H1 (cell line): ENCODE measurements around the gene YPEL5. TPM values are rescaled to one million over a fixed set of nuclear protein-coding genes. Genes with fewer than 3 reads are reported as not detected.

ENCODE experiments used
- CTCF ChIA-PET: fragments of 300-600 bp; sonication (Branson Sonifier 250); formaldehyde crosslinking; loops from one replicate; lab custom pipeline; 2021; ENCODE audit not compliant: partially characterized antibody; lab: Charles Lee
- POLR2A ChIA-PET: fragments of 300-600 bp; sonication (Branson Sonifier 250); formaldehyde crosslinking; loops from one replicate; lab custom pipeline; 2021; ENCODE audit warnings: inconsistent platforms; ENCODE audit not compliant: partially characterized antibody; lab: Charles Lee
- DNase-seq, 2 experiments: peaks; one replicate each; pipeline versions ENCODE4 v3.0.0 to v3.0.0-alpha.2; 2010 to 2022; ENCODE audit warnings: low spot score in 2 of 2, low read depth in 1 of 2, mixed read lengths in 1 of 2
- FAIRE-seq: peaks from 2 replicates; lab custom pipeline; 2011; peaks lifted over from hg19 to GRCh38; lab: Jason Lieb, UNC
- H2AFZ ChIP-seq: 2 replicates; pipeline ENCODE4 v1.8.1; 2012; ENCODE audit warnings: low read length, inconsistent platforms
- H2AK5ac ChIP-seq: 2 replicates; pipeline ENCODE4 v1.6.1; 2013; ENCODE audit warnings: low read depth, low read length
- H2BK120ac ChIP-seq: replicated peaks from 2 replicates; pipeline ENCODE3; 2013; ENCODE audit warnings: low read depth, low read length, inconsistent platforms
- H2BK12ac ChIP-seq: 2 replicates; pipeline ENCODE4 v1.6.1; 2013; ENCODE audit warnings: low read depth, low read length
- H2BK15ac ChIP-seq: 2 replicates; pipeline ENCODE4 v1.6.1; 2013; ENCODE audit warnings: low read length
- H2BK20ac ChIP-seq: 2 replicates; pipeline ENCODE4 v1.6.1; 2013; ENCODE audit warnings: low read length
- H2BK5ac ChIP-seq: 2 replicates; pipeline ENCODE4 v1.6.1; 2013; ENCODE audit warnings: low read depth, low read length
- H3K14ac ChIP-seq: 2 replicates; pipeline ENCODE4 v1.6.1; 2013; ENCODE audit warnings: inconsistent platforms; ENCODE audit not compliant: insufficient read length
- H3K18ac ChIP-seq: 2 replicates; pipeline ENCODE4 v1.6.1; 2013; ENCODE audit warnings: low read length; ENCODE audit errors: extremely low read depth
- H3K23ac ChIP-seq: 2 replicates; pipeline ENCODE4 v1.6.1; 2013; ENCODE audit warnings: inconsistent platforms; ENCODE audit not compliant: insufficient read length
- H3K23me2 ChIP-seq: 2 replicates; pipeline ENCODE4 v1.6.1; 2013; ENCODE audit warnings: low read depth, low read length
- H3K27ac ChIP-seq: 2 replicates; pipeline ENCODE4 v1.6.1; 2011; ENCODE audit warnings: low read depth, low read length, inconsistent platforms
- H3K27me3 ChIP-seq, 4 experiments: replicated peaks in 1 of 4; 1 replicate in 1 of 4; 2 replicates in 3 of 4; pipeline versions ENCODE4 v1.6.1 to v1.8.1; 2011 to 2013; ENCODE audit warnings: low read length in 3 of 4, mild to moderate bottlenecking in 3 of 4, inconsistent platforms in 2 of 4, mixed read lengths in 2 of 4, moderate library complexity in 1 of 4; ENCODE audit not compliant: control insufficient read depth in 3 of 4, insufficient read depth in 3 of 4; ENCODE audit errors: extremely low read depth in 1 of 4
- H3K36me3 ChIP-seq, 4 experiments: 2 replicates each; pipeline versions ENCODE4 v1.6.1 to v1.8.1; 2011 to 2013; ENCODE audit warnings: mild to moderate bottlenecking in 4 of 4, low read length in 3 of 4, moderate library complexity in 2 of 4, control low read depth in 1 of 4, inconsistent platforms in 1 of 4; ENCODE audit not compliant: insufficient read depth in 4 of 4, control insufficient read depth in 2 of 4
- H3K4ac ChIP-seq: replicated peaks from 2 replicates; pipeline ENCODE3; 2013; ENCODE audit warnings: low read length, low read depth, mixed read lengths, inconsistent platforms; ENCODE audit not compliant: insufficient read length
- H3K4me1 ChIP-seq, 4 experiments: replicated peaks in 1 of 4; 1 replicate in 1 of 4; 2 replicates in 3 of 4; pipeline versions ENCODE4 v1.6.1 to v1.8.1; 2011 to 2013; ENCODE audit warnings: low read length in 3 of 4, inconsistent platforms in 2 of 4, mixed read lengths in 1 of 4; ENCODE audit not compliant: insufficient read depth in 4 of 4, control insufficient read depth in 3 of 4
- H3K4me2 ChIP-seq, 2 experiments: 2 replicates each; pipeline versions ENCODE4 v1.6.1 to v1.8.1; 2011 to 2013; ENCODE audit warnings: low read depth in 2 of 2, low read length in 2 of 2, control low read depth in 1 of 2, inconsistent platforms in 1 of 2, mild to moderate bottlenecking in 1 of 2; ENCODE audit not compliant: insufficient read depth in 1 of 2
- H3K4me3 ChIP-seq, 4 experiments: fragments of 200-600, 300-600 bp in 1 of 4; sonication (generic), shearing (Covaris generic), sonication (Bioruptor Twin) in 1 of 4; 2 replicates each; pipeline versions ENCODE4 v1.5.1 to v1.8.1; 2011 to 2016; ENCODE audit warnings: low read length in 4 of 4, low read depth in 3 of 4, control low read depth in 2 of 4, inconsistent platforms in 2 of 4, mild to moderate bottlenecking in 2 of 4, mixed read lengths in 1 of 4, moderate library complexity in 1 of 4; ENCODE audit not compliant: insufficient read depth in 2 of 4; ENCODE audit errors: extremely low read depth in 1 of 4
- H3K56ac ChIP-seq: replicated peaks from 2 replicates; pipeline ENCODE3; 2013; ENCODE audit warnings: low read depth, mild to moderate bottlenecking, mixed read lengths, low read length, inconsistent platforms; ENCODE audit not compliant: insufficient read length
- H3K79me1 ChIP-seq: 2 replicates; pipeline ENCODE4 v1.6.1; 2013; ENCODE audit warnings: low read depth, low read length, control low read depth
- H3K79me2 ChIP-seq, 2 experiments: 2 replicates each; pipeline versions ENCODE4 v1.6.1 to v1.8.1; 2012 to 2013; ENCODE audit warnings: low read length in 2 of 2, mild to moderate bottlenecking in 2 of 2, inconsistent platforms in 1 of 2; ENCODE audit not compliant: insufficient read depth in 2 of 2, control insufficient read depth in 1 of 2
- H3K9ac ChIP-seq, 4 experiments: replicated peaks in 1 of 4; 1 replicate in 1 of 4; 2 replicates in 3 of 4; pipeline versions ENCODE4 v1.6.1 to v1.8.1; 2011 to 2013; ENCODE audit warnings: low read depth in 3 of 4, low read length in 3 of 4, control low read depth in 2 of 4, mild to moderate bottlenecking in 2 of 4, moderate library complexity in 2 of 4, inconsistent platforms in 1 of 4; ENCODE audit errors: extremely low read depth in 1 of 4
- H3K9me3 ChIP-seq, 2 experiments: 2 replicates each; pipeline versions ENCODE4 v1.6.1 to v1.8.1; 2012 to 2013; ENCODE audit warnings: mild to moderate bottlenecking in 2 of 2, moderate library complexity in 2 of 2, control low read depth in 1 of 2, inconsistent platforms in 1 of 2, low read depth in 1 of 2, low read length in 1 of 2, mixed read lengths in 1 of 2; ENCODE audit not compliant: insufficient read depth in 2 of 2
- H4K20me1 ChIP-seq, 2 experiments: replicated peaks in 1 of 2; 2 replicates each; pipeline versions ENCODE3 to v1.8.1; 2011 to 2013; ENCODE audit warnings: inconsistent platforms in 2 of 2, low read length in 2 of 2, mild to moderate bottlenecking in 1 of 2; ENCODE audit not compliant: insufficient read depth in 2 of 2, control insufficient read depth in 1 of 2
- H4K5ac ChIP-seq: 2 replicates; pipeline ENCODE4 v1.6.1; 2013; ENCODE audit warnings: low read length, low read depth, mixed read lengths, inconsistent platforms; ENCODE audit not compliant: insufficient read length
- H4K8ac ChIP-seq: 2 replicates; pipeline ENCODE4 v1.8.0; 2013; ENCODE audit warnings: mild to moderate bottlenecking, moderate library complexity, low read length, inconsistent platforms; ENCODE audit not compliant: insufficient read depth; ENCODE audit errors: extremely low read depth
- H4K91ac ChIP-seq: replicated peaks from 2 replicates; pipeline ENCODE3; 2013; ENCODE audit warnings: low read length, mixed read lengths, inconsistent platforms; ENCODE audit not compliant: insufficient read length
- HDAC6 ChIP-seq: IDR thresholded peaks from one replicate; pipeline ENCODE4 v1.7.1; 2012; ENCODE audit warnings: low read depth, mild to moderate bottlenecking, inconsistent platforms, low read length, moderate library complexity
- RNF2 ChIP-seq: fragments of 200-900, 300-1000 bp; sonication (generic); IDR thresholded peaks from 2 replicates; pipeline ENCODE4 v1.7.1; 2016; ENCODE audit warnings: borderline replicate concordance, low read depth, mild to moderate bottlenecking, antibody characterized with exemption, low read length; ENCODE audit not compliant: poor library complexity, severe bottlenecking; ENCODE audit errors: missing control alignments
- WGBS, 2 experiments: shearing (Covaris generic) in 1 of 2; methylation state at CpG; one replicate each; pipeline versions ENCODE4 v1.1.6 to v1.1.7; 2013 to 2015; ENCODE audit warnings: low lambda C conversion rate in 2 of 2, mixed read lengths in 2 of 2, inconsistent platforms in 1 of 2, low coverage in 1 of 2, missing lambda C conversion rate in 1 of 2; ENCODE audit not compliant: insufficient replicate concordance in 2 of 2, insufficient coverage in 1 of 2, insufficient read length in 1 of 2; ENCODE audit errors: extremely low coverage in 1 of 2, missing lambda C conversion rate in 1 of 2; 5-methylcytosine and 5-hydroxymethylcytosine counted together
- polyA plus RNA-seq, 7 experiments: library from polyadenylated mRNA; depleted of rRNA in 3 of 7; stranded (reverse) in 5 of 7; unstranded in 2 of 7; fragments of >200 nt in 5 of 7; fragments of 200-250 nt in 2 of 7; gene quantifications; 1 replicate in 5 of 7; 2 replicates in 1 of 7; 4 replicates in 1 of 7; pipeline versions ENCODE4 v1.2.1 to v1.2.3, GENCODE V29; 2011 to 2013; ENCODE audit warnings: missing spikeins in 2 of 7, mixed read lengths in 2 of 7
- total RNA-seq: library from RNA; stranded (reverse); fragmentation: NEBNext Ultra II Directional; extraction: Animal tissue kit (Norgen Biotek cat#: 25700); gene quantifications from 2 replicates; pipeline ENCODE4 v1.2.1, GENCODE V29; 2021

Gene YPEL5
- total and polyA plus RNA-seq, 2 of the 8 experiments (the other 6 are each of a cell fraction or from before 2014, with no cell fraction given) = 18.5 to 28.0 TPM

DNA sequence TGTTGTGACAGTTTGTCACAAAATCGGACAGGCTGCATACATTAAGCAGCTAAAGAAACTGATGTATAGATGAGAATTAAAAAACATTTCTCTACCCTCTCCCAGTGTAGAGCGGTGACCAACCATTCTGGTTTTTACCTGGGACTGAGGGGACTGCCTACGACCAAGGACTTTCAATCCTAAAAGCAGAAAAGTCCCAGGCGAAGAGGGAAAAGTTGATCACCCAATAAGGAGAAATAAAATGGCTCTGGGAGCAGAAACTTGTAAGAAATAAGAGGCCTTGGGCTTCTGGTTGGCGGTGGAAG, 30.9 kb upstream of the YPEL5 start:
- H4K91ac ChIP-seq = no peak overlapping the region
- H3K23me2 ChIP-seq = no peaks in the 10 kb centered on the region
- ChIA-PET POLR2A (no interaction called here), CTCF (interaction anchor here (0.6 to 8.0 kb wide), 13 partner anchors 12 to 850 kb away, joined by 3 to 99 read pairs (median 3); no protein-coding TSS in a partner anchor)
- no peak overlapping the region for H3K4ac ChIP-seq
- H3K36me3 ChIP-seq = no peaks in the 10 kb centered on the region
- H4K8ac ChIP-seq = no peak overlapping the region
- no peak overlapping the region for H2BK20ac ChIP-seq
- no peaks in the 10 kb centered on the region for H3K27me3 ChIP-seq
- no peak overlapping the region for H3K9ac ChIP-seq
- no peak overlapping the region for H3K4me3 ChIP-seq
- H3K4me1 ChIP-seq = peaks cover 0 to 7% (median 2%) of the 10 kb centered on the region in 4 experiments; a peak in 2 of 7 replicates
- H3K18ac ChIP-seq = no peak overlapping the region
- no peaks in the 10 kb centered on the region for H3K79me1 ChIP-seq
- no peak overlapping the region for H2BK120ac ChIP-seq
- H4K20me1 ChIP-seq = no peaks in the 10 kb centered on the region
- FAIRE-seq (no peak), DNase-seq (no peak)
- H3K27ac ChIP-seq = no peak overlapping the region
- no peak overlapping the region for H3K4me2 ChIP-seq
- 79% methylated on average over 5 of the region's 5 CpGs; no CpG with 5 or more reads in 1 of the 2 experiments for WGBS, 2 experiments
- no peak overlapping the region for H3K23ac ChIP-seq
- no peak overlapping the region for H2AK5ac ChIP-seq
- H4K5ac ChIP-seq = no peak overlapping the region
- no peak overlapping the region for H3K14ac ChIP-seq
- H2BK5ac ChIP-seq = no peak overlapping the region
- no peak overlapping the region for H3K56ac ChIP-seq
- no peaks in the 10 kb centered on the region for H3K79me2 ChIP-seq
- peak overlapping the region; percentile 69; the same call in 1 of the 2 replicates for H2AFZ ChIP-seq
- H2BK12ac ChIP-seq = no peak overlapping the region
- H3K9me3 ChIP-seq = no peaks in the 10 kb centered on the region
- H2BK15ac ChIP-seq = no peak overlapping the region
- TF ChIP-seq HDAC6 (no peak), RNF2 (no peak)
